GM21528 (cell line): Measurements from ENCODE around the gene NDRG2.
"Not testable (repeated sequence)": the region's sequence is repeated elsewhere in the genome, so short reads cannot be mapped to it uniquely, and the experiment has no call there.

ENCODE experiments used
- ATAC-seq: cut with Tn5 transposase; IDR thresholded peaks from one replicate; pipeline ENCODE4 v1.9.1; 2021; ENCODE audit warnings: mild to moderate bottlenecking, moderate library complexity; ENCODE audit not compliant: unreplicated experiment, low FRiP score

Gene NDRG2

DNA sequence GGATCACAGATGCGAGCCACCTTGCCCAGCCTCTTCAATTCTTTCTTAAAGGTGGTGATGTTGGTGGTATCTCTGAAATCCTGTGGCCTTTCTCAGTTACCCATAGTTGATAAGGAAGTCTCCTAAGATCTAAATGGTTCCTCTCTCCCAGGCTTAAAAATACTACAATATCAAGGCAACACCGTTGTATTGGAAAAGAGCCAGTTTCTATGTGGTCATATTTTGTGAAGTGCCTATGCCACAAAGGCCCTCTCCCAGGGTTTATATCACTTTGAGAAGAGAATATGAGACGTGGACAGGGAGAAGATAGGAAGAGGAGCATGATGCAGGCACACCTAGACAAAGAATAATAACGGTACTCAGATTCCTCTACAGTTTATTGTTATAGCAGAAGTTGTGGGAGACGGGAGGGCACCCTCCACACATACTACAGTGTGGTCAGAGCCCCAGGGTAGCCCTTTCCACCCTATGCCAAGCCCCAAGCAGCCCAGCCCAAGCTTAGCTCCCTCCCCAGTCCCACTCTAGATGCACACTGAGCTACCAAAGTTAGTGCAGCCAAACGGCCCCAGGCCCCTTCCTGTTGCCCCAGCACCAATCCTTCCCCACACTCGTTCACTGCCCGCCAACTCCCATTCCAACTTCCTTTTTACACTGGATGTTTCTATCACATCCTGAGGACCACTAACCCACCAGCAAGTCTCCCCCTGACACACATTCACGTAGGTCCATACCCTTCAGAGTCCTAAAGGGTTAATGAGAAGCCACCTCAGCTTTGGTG, 8.3 kb downstream of the NDRG2 start:
- no peak for ATAC-seq

DNA sequence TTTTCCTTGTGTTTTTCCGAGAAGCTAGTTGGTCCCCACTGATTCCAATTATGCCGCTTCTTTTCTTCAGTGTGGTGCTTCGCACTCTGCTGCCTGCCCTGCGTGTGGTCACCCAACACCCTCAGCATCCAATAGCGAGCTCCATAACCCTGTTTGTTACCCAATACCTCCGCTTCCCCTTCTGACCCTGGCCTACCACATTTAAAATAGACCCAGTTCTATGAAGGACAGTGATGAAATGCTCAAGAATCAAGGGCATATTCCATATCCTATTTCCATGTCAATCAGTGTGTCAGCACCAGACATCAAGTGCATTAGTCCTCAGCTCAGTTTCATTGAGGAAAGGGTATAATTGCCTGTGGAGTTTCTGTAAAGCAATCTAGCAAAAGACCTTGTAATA, 9.5 kb downstream of the NDRG2 start:
- ATAC-seq: no peak

DNA sequence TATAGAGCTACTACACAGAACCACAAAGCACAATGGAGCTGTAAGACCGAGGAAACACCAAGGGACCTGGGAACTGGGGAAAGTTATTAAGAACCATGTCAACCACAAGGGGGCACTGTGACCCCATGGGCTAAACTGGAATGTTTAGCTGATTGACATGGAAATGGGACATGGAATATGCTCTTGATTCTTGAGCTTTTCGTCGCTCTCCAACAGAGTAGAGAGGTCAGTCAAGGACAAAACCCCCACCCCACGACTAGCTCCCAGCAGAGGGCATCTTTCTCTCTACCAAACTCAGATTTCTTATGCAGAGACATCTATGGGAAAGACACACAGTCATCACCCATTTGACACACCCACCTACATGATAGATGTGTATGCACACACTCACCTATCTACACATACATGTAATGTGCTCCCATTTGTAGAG, 10.1 kb downstream of the NDRG2 start:
- no peak for ATAC-seq

DNA sequence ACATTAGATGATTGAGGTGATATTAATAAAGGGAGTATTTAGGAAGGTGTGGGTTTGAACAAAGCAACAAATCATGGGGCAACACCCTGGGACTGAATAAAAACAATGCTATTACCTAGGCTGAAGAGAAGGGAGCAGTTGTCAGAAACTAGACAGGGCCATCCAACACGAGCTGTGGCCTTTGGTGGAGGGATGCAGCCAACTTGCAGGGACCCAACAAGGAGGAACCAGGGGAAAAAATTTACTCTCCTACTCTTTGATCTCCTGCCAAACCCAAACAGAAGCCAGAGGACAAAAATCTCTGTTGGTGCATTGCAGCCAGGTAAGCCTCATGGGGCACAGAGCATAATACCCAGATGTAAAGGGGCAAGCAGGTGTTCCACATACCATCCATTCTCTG, 13.7 kb downstream of the NDRG2 start:
- no peak for ATAC-seq

DNA sequence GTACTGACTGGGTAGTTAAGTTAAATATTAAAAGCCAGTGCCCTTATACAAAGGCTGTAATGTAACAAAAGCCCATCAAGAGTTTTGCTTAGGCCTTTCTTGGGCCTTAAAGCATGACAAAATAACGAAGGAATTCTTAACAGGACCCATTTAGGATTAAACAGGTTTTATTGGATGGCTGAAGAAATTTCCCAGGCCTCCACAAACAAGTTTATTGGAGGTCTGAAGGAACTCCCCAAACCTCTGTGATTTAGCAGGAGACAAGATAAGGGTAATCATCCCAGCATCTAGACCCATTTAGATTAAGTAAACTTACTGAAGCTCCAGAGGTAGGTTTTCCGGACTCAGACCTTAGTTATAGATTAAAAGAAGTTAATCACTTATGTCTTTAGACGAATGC, 15.1 kb downstream of the NDRG2 start:
- not testable (repeated sequence) for ATAC-seq

DNA sequence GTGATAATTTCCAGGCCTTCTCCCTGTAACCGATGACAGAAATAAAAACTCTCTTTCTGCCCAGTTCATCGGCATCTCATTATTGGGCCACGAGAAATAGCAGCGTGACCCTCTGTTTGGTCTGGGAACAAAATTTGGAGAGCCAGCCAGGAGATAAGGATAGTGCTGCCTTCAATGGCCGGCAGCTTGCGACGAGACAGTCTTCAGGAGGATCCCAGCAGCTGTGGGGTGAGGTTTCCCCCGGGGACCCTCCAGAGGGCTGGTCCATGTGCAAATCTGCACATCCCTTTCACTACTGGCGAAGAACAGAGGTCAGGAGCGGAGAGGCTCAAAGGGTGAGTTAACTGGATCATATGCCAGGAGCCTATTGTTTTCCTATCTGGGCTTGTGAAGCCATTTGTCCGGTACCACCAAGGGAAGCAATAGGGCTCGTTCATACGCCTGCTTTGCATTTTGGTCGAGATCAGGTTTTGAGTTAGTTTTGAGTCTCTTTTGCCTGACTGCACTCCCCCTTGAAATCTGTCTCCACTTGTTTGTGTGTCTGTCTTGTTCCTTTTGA, 21.0 kb downstream of the NDRG2 start:
- no peak for ATAC-seq

DNA sequence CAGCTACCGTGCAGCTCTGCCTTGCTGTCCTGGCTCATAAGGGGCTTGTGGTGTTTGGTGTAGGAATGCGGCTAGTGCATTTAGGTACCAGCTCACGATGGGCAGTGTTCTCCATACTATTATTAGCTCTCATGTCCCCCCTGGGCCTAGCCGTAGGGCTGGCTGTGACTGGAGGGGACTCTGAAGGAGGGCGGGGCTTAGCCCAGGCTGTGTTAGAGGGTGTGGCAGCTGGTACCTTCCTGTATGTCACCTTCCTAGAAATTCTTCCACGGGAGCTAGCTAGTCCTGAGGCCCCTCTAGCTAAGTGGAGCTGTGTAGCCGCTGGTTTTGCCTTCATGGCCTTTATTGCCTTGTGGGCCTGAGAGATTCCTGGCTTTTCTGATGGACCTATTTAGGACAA, 23.6 kb downstream of the NDRG2 start:
- no peak for ATAC-seq

- no peak for ATAC-seq
Observed at GRCh38 chr14:20999591-20999990, 25.3 kb downstream of the NDRG2 start.

DNA sequence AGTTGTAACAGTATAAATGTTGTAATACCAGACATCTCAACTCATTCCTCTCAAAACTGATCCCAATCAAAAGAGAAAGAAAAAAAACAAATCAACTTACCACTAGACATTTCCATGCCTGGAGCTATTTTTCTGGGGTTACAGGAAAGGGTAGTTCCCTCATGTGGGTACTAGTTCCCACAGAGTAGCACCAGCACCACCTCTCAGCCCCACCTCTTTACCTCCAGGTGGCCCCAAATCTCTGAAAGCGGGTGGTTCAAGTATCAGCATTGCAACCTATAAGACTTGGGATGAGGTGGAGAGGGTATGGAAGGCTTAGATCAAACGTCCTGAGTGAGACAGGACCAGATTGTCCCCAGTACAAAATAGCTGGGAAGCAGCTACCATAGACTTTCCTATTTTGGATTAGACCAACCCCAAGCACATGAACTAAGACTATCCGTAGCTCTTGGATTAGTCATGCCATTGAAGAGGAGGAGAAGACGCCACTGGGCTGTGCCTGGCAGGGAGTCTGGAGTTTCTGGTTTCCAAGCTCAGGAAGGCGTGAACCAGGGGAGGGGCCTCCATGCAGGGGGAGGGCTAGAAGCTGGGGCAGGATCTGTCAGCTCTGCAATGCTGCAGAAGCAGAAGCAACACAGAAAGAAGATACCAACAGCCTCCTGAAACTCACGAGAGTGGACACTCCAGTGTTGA, 26.0 kb downstream of the NDRG2 start, which contains the start of gene SLC39A2:
TSS of gene SLC39A2 (plus strand) at position 620 of the 693 bp plus-strand sequence. CDS start 154 bp downstream, outside the sequence.
- ATAC-seq: no peak

- ATAC-seq: no peak
Observed at GRCh38 chr14:20998139-20998538, 26.7 kb downstream of the NDRG2 start.

GRCh38 chr14:20997564-20997963, 27.3 kb downstream of the NDRG2 start:
- ATAC-seq: no peak

GRCh38 chr14:20997115-20997514, 27.7 kb downstream of the NDRG2 start:
- no peak for ATAC-seq

DNA sequence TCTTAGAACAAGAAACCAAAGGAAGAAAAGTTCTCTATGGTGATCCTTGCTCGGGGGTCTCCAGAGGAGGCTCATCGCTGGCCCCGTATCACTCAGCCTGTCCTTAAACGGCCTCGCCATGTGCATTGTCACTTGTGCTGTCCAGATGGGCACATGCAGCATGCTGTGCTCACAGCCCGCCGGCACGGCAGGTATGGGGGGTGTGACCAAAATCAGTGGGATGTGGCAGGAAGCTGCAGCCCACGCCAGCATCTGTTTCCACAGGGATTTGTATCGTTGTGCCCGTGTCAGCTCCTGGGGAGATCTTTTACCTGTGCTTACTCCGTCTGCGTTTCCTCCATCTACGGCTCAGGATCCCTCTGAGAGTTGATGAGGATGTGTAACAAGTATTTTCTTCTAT, 28.3 kb downstream of the NDRG2 start:
- no peak for ATAC-seq

- peak; percentile 95 for ATAC-seq
Observed at GRCh38 chr14:20989787-20990600, 34.9 kb downstream of the NDRG2 start, which contains the start of gene METTL17. Gene METTL17 (plus strand): TSS chr14:20989980. CDS start chr14:20990003, 23 bp downstream.

- no peak for ATAC-seq
Observed at GRCh38 chr14:20989471-20989786, 35.4 kb downstream of the NDRG2 start.

DNA sequence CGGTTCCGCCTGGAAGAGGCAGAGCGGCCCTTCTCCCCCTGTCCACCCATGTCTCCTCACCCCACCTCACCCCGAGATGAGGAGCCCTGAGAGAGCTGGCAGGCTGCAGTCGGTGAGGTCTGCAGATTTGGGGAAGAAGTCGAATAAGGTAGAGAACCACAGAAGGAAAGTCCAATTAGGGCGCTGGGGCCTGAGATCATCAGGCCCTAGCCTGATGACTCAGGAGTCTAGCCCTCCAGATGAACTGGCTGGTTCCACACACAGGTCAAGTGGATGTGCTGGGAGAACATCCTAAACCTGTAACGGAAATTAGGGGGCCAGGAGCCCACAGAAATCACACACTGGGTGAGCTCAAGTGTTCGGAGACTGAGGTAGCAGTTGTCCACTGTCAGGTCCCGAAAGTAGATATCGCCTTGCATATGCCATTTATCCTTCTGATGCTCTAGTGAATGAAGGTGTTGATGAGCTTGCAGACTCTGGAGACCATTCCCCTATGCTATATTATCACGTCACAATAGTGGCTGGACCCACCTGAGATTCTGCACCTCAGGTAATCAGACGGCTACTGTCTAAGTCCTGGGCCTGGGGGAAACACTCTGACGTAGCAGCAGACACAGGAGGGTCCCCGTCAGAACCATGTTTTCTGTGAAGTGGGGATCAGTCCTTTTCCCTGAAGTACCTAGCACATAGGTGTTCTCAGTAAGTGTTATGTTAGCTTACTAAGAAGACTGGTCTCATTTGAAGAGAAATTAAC, 36.0 kb downstream of the NDRG2 start:
- no peak for ATAC-seq

DNA sequence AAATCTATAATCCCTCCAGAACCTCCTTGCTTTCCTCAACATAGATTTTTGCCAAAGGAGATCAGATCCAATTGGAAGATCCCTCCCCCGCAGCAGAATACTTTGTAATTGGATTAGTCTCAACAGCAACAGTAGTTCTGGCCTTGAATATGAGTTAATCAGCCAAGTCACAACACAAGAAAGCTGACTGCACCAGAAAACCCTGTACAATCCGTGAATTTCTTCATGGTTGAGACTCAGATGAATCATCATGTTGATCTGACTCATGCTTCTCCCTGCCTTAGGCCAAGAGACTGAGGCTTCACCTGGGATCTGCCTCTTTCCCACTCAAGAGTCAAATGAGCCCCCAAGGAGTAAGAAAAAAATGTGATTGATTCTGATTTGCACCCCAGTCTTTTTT, 38.0 kb downstream of the NDRG2 start:
- ATAC-seq: no peak

DNA sequence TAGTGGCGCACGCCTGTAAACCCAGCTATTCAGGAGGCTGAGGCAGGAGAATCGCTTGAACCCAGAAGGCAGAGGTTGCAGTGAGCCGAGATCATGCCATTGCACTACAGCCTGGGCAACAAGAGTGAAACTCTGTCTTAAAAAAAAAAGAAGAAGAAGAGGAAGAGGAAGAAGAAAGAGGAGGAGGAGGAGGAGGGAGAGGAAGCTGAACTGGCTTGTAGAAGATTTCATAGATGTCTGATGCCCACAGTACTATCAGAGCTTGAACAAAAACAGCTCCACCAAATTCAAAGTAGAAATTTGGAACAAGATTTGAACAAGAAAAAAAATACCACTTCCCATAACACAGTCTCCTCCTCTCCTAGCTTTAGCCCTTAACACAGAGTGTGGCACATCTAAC, 39.2 kb downstream of the NDRG2 start:
- ATAC-seq: not testable (repeated sequence)

- no peak for ATAC-seq
Observed at GRCh38 chr14:20982646-20983369, 42.1 kb downstream of the NDRG2 start.
